HG02840 (cell line): ENCODE data around the gene MID2.
"Not testable (repeated sequence)": the region's sequence is repeated elsewhere in the genome, so short reads cannot be mapped to it uniquely, and the experiment has no call there.

ENCODE experiments used
- ATAC-seq: cut with Tn5 transposase; IDR thresholded peaks from one replicate; pipeline ENCODE4 v1.9.1; 2021; ENCODE audit warnings: mild to moderate bottlenecking, moderate library complexity, moderate number of reproducible peaks; ENCODE audit not compliant: unreplicated experiment, low FRiP score

The MID2 gene, protein sequence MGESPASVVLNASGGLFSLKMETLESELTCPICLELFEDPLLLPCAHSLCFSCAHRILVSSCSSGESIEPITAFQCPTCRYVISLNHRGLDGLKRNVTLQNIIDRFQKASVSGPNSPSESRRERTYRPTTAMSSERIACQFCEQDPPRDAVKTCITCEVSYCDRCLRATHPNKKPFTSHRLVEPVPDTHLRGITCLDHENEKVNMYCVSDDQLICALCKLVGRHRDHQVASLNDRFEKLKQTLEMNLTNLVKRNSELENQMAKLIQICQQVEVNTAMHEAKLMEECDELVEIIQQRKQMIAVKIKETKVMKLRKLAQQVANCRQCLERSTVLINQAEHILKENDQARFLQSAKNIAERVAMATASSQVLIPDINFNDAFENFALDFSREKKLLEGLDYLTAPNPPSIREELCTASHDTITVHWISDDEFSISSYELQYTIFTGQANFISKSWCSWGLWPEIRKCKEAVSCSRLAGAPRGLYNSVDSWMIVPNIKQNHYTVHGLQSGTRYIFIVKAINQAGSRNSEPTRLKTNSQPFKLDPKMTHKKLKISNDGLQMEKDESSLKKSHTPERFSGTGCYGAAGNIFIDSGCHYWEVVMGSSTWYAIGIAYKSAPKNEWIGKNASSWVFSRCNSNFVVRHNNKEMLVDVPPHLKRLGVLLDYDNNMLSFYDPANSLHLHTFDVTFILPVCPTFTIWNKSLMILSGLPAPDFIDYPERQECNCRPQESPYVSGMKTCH

DNA sequence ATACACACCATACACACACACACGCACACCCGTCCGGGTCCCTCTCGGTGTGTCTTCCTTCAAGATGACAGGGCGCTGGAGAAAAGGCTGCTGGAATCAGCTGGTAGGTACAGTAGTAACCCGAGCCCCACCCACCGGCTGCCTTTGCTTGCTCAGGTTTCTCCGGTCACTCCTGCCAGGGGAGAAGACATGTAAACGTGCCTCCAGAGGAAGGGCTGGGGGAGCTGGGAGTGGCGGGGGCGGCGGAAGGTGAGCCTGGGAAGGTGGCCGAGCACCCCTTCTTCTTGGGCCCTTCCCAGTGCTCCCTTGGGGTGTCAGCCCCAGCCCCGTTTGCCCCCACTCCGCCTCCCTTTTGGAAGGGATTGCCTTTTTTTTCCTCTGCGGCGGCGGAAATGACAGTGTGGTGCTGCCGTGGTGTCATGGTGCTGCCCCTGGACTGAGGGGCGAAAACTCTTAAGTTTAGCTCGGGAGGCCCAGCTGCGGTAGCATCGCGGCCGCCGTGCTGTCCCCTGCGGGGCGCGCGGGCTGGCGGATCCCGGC lies at the start of gene MID2:
Gene MID2 (plus strand): TSS at position 169 of the 540 bp plus-strand sequence. CDS start 561 bp downstream, outside the sequence.
- no peak for ATAC-seq

DNA sequence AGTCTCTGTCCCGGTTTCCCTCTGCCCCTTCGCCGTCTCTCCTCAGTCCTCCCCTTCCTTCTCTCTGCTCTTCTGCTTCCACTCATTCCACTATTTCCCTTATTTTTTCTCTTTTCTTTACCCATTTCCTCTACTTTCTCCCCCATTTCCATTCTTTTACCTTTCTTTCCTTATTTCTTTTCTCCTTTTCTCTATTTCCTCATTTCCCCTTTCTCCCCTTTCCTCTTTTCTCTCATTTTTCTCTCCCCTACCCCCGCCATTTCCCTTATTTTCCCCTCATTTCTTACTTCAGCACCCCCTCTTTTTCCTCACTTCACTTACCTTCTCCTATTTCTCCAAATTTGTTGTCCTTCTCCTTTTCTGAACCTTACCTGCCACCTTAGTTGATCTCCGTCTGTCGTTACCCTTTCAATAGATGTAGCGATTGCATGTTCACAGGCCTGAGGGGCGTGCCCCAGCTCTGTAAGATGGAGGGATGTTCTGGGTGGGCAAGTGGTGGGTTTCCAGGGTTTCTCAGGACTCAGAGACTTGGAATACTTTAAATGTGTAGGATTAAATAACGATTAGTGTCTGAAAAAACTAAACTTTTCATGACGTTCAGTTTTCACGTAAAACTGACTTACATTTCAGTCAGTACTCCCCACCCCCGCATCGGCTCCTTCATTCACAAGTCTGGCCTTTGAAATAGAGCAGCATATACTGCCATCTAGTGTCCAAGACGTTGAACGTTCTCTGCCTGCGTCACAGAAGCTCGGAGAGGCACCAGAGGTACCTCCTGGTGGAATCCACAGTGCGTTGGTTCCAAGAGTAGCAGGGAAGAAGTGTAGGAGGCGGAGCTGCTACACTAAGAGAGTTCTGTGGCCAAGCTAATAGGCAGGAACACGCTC lies 48.8 kb upstream of the MID2 start:
- ATAC-seq = peak; percentile 84

DNA sequence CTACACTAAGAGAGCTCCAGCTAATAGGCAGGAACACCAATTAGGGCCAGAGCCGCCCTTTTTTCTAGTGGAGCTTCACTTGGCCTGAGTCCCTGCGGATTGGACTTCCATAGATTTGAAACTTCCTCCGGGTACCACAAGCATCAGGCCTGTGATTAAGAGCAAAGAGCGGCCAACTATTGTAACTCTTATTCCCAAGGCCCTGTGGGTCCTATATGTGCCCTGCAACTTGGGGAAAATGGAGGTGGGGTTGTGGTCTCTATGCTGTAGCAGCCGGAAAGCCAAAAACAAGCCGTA lies 48.2 kb upstream of the MID2 start, which contains the start of gene NCBP2L:
Gene NCBP2L (plus strand): TSS at position 198 of the 297 bp plus-strand sequence. CDS start 16,488 bp downstream, outside the sequence.
- ATAC-seq = no peak

DNA sequence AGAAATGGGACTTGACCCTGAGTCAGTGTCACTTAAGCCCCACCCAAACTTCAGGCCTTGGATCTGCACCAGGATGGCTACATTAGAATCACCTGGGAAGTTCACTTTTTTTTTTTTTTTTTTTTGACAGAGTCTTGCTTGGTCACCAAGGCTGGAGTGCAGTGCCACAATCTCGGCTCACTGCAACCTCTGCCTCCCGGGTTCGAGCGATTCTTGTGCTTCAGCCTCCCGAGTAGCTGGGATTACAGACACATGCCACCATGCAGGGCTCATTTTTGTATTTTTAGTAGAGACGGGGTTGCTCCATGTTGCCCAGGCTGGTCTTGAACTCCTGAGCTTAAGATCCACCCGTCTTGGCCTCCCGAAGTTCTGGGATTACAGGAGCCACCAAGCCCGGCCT lies 45.1 kb upstream of the MID2 start:
- no peak for ATAC-seq

DNA sequence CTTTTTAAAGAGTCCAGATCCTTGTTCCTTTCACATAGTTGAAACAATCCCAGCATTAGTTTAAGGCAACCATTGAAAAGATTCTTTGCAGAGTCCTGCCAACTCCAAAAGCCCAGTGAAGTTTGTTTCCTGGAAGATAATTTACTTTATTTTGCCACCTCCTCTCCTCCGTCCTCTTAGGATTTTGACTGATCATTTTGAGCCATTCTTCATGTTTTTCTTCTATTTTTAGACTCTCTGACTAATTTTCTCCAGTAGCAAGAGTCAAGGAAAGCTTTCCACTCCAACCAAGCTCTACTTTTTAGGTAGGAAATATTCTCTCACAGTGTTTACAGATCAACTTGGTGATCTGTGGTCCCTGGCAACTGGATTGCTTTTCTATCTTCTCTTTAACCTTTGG lies 37.8 kb upstream of the MID2 start:
- ATAC-seq = no peak

DNA sequence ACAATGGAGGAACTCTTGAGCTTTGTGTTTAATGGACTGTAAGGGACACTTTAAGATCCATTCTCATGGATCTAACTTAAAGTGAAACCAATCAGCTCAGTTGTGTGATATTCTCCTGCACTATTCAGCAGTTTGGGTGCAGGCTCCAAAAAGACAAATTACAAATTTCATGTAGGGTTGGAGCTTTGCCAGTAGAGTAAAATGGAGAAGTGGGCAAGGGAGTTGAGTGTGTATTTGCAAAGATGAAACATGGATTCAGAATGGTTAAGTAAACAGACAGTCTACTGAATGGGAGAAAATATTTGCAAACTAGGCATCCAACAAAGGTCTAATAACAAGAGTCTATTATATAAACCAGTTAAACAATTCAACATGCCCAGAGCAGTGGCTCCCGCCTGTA lies 21.2 kb upstream of the MID2 start:
- ATAC-seq = no peak

DNA sequence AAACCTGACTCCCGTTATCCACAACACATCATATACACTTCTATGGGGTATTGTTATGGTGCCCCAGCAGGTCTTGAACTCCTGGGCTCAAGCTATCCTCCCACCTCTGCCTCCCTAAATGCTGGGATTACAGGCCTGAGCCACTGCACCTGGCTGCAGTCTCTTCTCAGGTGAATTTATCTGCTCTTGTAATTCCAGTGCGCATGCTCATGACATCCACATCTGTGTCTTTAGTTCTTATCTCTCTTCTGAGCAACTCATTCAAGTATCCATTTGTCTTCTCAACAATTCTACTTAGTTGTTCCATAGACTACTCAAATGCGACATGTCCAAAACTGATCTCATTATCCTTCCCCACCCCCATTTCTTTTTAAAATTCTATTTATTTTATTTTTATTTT lies 20.5 kb upstream of the MID2 start:
- ATAC-seq = no peak

DNA sequence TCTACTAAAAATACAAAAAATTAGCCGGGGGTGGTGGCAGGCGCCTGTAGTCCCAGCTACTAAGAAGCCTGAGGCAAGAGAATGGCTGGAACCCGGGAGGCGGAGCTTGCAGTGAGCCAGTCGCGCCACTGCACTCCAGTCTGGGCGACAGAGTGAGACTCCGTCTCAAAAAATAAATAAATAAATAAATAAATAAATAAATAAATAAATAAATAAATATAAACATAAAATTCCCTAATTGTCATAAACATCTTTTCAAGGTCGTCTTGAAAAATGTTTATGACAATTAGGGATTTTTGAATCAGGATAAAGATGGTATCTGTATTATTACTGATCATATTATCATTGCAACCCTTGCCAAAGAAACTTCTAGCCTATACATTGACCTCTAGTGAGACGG lies 15.6 kb upstream of the MID2 start:
- not testable (repeated sequence) for ATAC-seq

DNA sequence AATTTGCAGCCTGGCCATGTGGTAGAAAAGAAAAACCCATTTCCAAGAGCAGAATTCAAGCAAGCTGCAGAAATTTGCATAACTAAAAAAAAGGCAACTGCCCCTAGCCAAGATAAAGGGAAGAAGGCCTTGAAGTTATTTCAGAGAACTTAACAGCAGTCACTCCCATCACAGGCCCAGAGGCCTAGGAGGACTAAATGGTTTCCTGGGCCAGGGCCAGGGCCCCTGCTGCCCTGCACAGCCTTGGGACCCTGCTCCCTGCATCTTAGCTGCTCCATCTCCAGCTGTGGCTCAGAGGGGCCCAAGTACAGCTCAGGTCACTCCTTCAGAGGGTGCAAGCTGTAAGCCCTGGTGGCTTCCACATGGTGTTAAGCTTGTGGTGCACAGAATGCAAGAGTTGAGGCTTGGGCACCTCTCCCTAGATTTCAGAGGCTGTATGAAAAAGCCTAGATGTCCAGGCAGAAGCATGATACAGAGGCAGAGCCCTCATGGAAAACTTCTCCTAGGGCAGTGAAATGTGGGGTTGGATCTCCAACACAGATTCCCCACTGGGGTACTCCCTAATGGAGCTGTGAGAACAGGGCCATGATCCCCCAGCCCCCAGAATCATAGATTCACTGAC lies 6.7 kb upstream of the MID2 start:
- ATAC-seq = no peak

DNA sequence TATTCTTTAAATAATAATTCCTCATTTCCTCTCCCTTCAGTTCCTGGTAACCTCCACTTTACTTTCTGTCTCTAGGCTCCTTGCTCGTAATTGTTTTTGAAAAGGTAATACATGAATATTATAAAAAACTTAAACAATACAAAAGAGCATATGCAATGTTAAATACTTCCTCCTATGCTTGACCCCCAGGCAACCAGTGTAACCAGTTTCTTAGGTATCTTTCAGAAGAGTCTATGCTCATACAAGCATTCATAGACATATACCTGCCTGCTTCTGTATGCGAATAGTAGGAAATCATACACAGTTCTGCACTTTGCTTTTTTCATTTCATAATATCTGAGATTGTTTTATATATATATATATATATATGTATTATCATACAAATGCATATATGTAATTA lies 2.6 kb upstream of the MID2 start:
- ATAC-seq = no peak

DNA sequence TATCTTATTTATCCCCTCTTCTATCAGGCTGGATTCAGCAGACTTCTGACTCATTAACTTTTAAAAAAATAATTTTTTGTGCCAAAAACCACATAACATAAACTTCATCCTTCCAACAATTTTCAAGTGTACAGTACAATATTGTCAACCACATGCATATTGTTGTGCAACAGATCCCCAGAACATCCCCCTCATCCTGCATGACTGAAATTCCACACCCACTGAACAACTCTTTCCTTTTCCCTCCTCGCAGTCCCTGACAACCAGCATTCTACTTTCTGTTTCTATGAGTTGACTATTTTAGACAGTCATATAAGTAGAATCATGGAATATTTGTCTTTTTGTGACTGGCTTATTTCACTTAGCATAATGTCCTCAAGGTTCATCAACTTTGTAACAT lies 2.2 kb upstream of the MID2 start:
- no peak for ATAC-seq

DNA sequence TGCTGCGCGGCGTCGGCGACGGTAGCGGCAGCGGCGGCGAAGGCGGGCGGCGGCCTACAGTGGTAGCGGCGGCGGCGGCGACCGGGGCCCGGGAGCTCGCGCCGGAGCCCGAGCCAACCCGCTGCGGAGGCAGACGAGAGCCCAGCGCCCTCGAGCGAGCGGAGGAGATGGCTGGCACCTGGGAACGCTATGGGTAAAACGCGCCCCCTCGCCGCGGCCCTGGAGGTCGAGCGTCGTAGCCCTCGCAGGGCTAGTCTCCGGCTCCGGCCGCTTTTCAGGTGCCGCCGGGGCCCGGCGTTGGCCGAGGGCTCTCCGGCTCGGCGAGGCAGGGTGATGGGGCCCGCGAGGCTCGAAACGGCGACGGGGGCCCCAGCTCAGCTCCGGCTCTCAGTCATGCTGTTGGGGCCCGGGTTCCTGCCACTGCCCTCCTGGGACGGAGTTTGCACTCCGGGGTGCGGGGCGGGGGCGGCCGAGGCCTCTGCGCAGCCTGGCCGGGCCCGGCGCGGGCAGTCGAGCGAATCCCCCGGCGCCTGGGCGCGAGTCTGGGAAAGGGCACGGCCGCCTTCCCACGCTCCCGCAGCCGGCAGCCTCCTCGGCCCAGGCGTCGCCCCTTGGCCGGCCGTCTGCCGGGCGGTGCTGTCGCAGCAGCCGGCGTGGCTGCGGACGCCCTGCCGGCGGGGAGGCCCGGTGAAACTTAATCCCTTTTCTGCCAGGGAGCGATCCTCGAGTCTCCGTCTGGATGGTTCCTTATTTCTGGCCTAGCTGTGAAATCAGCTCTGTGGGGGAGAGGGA lies 768 bp downstream of the MID2 start:
- no peak for ATAC-seq

DNA sequence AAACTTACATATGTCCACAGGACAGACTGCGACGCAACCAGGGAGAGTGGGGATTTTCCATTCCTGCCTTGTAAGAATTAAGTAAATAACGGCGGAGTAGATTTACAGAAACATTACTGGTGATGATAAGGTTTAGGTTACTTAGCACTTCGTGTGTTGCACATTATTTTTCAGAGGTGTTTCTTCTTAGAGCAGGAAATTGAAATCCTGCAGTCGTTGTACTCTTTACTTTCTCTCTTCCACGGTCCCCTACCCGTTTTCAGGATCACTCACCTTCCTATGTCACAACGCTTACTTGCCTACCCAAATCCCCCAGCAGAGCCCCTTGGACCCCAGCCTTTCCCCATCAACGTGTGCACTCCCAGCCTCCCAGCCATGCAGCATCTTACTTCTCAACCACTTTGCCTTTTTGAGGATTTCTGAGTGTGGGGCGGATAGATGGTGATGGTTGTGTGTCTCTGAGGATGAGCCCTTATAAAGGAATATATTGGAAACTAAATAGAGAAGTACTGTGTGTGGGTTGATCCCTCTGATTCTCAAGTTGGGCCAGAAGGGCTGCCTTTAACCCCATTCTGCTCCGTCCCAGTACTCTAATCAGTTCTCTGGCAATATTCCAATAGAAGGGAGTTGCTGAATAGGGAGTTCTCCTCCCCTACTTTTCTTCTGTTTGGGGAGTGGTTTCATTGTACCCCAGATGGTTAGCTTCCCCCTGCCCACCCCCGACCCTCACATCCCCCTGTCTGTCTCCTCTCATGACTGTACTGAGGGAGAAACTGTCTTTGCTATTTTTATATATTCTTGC lies 1.6 kb downstream of the MID2 start:
- no peak for ATAC-seq

DNA sequence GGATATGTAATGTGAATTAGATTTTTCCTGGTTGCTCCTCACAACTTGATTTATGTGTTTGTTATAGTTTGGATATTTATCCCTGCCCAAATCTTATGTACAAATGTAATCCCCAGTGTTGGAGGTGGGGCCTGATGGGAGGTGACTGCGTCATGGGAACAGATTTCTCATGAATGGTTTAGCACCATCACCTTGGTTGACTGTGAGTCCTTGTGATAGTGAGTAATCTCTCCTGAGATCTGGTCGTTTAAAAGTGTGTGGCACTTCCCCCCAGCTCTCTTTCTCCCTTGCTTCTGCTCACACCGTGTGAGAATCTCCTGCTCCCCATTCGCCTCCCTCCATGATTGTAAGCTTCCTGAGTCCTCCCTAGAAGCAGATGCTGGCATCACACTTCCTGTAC lies 2.2 kb downstream of the MID2 start:
- ATAC-seq = no peak

DNA sequence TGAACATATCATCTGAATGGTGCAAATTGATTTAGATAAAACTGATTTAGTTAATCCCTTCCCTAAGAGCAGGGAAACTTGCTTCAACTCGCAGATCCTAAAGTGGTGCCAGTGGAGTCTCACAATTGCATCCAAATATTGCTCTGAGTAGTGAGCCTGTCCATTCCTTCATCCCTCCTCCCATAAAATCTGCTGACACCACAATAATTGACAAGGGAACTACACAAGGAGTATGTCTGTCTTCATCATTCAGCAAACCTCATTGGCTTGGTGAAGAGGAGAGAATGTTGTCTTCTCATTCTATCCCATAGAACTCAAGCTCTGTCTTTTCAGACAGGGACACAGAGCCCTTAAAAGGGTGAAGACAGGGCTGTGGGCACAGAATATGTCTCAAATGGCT lies 4.2 kb downstream of the MID2 start:
- no peak for ATAC-seq

DNA sequence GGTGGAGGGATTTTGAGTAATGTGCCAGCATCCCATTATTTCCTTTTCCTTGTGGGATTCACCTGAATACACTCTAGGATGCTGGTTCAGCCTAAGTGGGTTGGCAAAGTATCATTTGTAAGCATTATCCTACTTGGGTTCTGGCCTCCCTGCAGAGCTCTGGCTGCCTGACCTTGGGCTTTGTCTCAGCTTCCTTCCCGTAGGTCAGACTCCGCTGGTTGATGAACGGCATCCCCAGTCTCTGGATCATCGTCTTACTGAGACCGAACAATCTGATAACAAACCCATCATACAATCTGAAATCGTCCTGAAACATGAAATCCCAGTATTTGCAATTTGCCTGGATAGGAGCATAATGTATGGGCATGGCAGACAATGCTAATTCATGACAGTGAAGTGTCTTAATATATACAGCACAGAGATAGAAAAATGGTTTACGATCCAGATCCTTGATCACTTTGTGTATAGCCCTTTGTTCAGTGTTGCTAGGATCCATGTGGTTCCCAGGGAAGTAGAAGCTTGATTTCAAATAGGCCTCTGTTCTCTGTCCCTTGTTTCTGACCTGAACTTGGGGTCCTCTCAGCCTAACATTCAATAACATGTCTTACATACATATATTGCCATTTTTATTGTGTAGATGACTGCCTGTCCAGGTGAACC lies 5.5 kb downstream of the MID2 start:
- ATAC-seq = no peak

DNA sequence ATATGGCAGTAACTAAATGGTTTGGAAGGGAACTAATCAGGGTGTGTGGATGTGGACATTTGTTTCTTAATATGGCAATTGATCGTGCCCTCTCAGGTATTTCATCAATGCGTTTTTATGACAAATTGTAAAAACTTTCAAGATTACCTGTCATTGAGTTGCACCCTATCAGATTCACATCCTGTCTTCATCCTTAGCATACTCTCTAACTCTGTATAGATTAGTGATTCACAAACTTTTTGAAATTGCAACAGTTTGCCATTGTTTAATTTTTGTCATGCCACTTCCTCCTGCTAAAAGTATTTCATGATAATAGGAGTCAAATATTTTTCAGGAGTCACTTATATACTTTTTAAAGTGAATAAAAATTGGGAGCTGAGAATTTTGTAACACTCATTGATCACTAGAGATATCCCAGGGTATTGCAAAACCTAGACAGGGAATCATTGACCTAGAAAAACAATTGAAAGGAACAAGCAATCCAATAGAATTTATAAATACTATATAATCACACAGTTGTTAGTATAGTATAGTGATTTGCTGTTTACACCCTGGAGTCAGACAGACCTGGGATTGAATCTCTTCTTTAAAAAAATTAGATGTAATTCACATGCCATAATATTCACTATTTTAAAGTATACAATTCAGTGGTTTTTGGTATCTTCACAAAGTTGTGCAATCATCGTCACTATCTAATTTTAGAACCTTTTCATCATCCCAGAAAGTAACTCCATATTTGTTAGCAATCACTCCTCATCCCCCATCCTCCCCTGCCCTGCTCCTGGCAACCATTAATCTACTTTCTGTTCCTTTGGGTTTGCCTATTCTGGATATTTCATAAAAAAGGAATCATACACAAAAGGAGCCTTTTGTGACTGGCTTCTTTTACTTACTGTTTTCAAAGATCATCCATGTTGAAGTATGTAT lies 8.9 kb downstream of the MID2 start:
- no peak for ATAC-seq
